NCI-H524 (cell line): ENCODE data around the gene YPEL1.

ENCODE experiments used
- DNase-seq, 2 experiments: peaks; one replicate each; lab custom pipeline; 2025; lab: John Stamatoyannopoulos, UW

YPEL1 gene

DNA sequence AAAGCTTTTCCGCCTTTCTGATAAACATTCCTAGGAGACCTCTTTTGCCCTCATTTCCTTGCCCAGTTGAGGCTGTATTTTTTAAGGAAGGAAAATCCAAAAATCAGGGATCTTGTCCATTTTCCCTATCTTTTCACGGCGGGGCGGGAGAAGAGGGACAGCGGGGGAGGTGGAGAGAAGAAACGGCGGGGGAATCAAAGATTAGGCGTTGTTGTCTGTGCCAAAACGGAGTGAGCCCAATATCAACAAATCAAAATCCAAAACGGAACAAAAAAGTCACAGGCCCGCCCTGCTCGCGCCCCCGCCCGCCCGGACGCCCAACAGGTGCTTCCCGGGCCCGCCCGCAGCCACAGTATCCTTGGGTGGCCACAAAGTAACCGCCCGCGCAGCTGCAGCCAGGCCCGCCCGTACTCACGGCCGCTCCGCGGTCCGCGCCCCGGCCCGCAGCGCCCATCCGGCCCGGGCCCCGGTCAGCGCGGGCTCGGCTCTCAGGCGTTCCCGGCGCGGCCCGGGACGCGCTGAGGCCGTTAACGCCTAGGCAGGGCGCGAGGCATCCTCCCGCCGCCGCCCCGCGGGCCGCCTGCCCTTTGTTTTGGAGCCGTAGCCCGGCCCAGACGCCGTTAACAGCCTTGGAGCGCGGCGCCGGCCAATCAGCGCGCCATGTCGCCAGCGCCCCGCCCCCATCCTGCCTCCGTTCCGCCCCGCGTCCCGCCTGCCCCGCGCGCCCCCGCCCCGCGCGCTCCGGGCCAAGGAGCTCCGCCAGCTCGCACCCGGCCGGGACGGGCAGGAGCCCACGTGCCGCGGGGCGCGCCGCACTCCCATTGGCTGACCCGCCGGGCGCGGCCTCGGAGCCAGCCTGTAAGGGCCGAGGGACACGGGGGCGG, at the start of gene YPEL1:
Gene YPEL1, minus strand, starts transcription at position 595 of the 884 bp plus-strand sequence. CDS start 25,050 bp downstream, outside the sequence.
- DNase-seq: peak; percentile 85 to 93

GRCh38 chr22:21780259-21780658, 44.7 kb upstream of the YPEL1 start:
- no peak for DNase-seq

DNA sequence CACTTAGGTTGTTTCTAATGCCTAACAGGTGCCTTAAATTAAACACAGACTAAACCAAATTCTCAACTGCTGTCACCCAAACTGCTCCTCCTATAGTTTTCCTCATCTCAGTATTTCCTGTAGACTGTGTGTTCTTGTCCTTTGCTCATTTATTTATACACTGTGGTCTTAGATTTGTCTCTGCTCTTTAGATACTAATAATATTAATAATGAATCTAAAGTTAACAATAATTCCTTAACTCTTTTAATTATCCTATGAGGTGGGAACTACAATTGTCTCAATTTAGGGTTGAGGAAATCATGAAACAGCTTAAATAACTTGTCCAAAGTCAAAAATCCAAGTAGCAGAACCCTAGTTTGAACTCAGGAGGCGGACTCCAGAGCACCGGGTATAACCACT, 43.9 kb upstream of the YPEL1 start:
- no peak for DNase-seq

- DNase-seq: no peak
These were observed 43.2 kb upstream of the YPEL1 start for GRCh38 chr22:21778705-21779363.

DNA sequence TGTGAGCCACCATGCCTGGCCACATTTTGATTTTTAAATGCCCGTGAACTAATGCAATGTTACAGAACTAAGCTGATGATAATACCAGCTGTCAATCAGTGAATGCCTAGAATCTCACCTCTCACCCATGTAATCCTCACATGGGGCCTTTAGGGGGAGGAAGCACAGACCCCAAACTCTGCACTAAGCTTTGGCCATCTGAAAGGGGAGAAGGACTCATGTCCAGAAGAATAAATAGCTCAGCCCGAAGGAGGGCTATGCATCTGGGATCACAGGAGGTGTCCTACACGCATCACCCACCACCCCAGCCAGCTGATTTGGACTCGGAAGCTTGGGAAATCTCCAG, 36.0 kb upstream of the YPEL1 start:
- no peak for DNase-seq

GRCh38 chr22:21768435-21768834, 32.8 kb upstream of the YPEL1 start:
- DNase-seq: no peak

DNA sequence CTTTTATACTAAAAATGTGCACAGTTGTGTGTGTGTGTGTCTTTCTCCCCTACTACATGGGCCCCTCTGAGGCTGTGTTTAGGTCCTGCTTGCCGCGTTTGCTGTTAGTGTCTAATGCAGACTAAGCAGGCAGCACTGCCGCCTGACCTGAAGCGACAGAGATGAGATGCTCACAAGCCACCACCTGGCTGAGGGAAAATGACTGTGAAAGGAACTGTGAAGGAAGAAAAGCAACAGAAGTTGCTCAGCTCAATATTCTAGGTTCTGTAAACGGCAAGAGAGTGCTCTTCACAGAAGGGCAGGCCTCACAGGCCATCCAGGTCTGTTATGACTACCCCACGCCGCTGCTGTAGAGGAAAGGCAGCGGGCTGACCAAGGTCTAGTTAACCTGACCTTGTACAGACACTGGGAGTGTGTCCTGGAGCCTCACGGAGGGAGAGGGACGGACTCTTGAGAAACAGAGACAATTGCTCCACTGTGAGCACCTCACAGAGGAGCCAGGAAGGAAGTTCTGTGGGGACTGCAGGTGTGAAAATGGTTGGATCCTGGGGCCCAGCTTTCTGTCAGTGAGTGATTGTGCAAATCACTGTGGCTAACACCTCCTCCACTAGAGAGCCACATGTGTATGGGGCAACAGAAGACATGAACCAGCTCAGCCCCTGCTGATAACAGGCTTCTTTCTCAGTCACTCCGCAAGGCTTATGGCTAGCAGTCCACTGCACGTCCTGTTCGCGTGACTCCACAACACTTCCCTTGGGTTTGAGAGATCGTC, 31.3 kb upstream of the YPEL1 start:
- DNase-seq: no peak

DNA sequence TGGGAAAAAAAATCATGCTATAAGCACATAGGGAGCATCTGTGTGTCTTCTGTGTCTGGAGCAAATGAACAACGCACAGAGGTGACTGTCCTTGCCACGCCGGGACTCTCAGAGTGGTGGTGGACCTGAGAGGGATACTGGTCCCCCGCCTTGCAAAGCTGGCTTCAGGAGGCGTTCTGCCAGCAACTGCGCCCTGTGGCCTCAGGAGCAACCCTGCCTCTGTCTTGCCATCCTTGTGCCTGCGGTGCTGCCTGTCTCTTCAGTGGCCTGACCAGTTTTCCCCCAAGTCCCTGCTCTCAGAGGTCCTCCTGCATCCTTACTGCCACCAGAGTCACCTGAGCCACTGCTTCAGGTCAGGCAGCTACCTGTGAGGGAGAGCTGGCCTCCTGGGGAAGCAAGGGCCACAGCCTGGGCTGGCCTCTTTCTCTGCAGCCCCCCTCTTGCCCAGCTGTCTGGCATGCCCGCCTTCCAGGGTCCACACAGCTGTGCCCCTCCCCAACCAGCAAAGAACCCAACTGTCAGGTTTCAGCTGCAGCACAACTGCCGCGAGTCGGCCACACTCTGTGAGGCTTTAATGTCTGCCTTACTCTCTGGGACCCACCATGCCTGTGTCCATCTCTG, 30.4 kb upstream of the YPEL1 start:
- DNase-seq: no peak

DNA sequence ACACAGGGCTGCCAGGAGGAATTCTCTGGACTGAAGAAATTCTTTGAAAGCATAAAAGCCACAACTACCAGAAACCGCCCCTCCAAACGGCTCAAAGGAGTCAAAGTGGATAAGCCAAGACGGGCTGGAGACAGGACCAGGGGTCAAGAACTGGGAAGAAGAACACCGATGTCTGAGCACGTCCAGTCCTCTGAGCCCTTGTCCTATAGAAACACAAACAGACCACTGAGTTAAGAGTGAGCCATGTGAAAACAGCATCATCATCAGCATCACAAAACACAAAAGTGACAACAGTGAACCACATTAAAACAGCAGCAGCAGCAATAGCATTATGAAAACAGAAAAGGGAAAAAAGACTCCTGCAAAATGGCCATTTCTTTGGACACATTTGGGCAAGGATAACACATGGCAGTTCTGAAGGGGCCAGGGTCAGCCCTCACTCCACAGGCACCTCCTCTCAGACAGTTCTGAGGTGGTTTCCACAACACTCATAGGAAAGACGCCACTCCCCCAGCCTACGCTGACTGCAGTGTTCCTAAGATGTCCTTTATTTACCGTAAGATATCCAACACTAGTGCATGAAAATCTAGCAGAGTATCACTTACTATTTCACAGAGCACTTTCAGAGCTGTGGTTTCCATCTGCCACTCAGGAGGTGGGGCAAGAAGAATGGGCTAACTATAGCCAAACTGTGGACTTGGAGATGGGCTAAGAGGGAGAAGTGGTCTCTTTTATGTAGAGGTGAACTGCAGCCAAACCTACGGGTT, 28.6 kb upstream of the YPEL1 start:
- no peak for DNase-seq

GRCh38 chr22:21762712-21763581, 27.4 kb upstream of the YPEL1 start:
- DNase-seq: no peak

DNA sequence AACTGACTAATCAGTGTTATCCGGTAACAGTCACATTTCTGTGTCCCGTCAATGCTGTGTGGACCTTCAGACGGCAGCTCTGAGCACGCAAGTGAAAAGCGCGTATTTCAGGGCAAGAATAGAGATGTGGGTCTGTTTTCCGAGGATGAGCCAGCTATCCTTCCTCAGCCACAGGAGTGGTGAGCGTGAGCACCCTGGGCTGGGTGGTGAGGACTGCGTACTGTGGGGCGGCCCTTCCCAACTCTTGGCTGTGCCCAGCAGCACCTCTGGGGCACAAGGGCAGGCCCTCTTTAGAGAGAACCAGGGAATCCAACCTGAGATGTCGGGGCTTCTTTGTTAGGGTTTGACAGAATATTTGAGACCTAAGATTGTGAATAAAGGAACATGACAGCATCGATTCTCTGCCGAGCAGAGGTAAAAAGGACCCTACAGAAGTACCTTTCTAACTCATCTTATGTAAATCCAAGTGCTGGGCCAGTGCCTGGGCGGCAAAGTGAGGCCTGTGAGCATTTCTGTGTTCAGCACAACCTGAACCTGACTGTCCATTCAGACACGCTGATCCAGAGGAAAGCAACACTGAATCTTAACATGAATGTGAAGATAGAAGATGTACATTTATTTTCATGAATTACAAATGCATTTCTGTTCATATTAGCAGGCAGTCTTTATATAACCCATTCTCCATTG, 26.5 kb upstream of the YPEL1 start:
- no peak for DNase-seq

DNA sequence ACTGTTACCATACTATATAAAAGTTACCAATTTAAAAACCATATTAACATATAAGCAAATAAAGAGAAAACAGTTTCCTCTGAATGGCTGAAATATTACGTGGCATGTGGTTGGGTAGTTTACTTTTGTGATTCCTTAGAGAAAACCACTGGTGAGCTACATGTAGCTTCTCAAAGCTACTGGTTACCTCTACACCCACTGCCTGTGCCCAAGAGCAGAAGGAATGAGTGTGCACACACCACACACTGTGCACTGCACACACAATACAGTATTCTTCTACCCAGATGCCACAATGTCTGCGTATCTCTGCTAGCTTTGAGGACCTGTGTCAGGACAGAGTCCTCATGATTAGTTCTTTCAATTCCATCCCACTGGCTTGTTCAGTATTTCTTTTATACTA, 25.5 kb upstream of the YPEL1 start:
- no peak for DNase-seq

- no peak for DNase-seq
These were observed 25.0 kb upstream of the YPEL1 start for GRCh38 chr22:21760640-21761039.

DNA sequence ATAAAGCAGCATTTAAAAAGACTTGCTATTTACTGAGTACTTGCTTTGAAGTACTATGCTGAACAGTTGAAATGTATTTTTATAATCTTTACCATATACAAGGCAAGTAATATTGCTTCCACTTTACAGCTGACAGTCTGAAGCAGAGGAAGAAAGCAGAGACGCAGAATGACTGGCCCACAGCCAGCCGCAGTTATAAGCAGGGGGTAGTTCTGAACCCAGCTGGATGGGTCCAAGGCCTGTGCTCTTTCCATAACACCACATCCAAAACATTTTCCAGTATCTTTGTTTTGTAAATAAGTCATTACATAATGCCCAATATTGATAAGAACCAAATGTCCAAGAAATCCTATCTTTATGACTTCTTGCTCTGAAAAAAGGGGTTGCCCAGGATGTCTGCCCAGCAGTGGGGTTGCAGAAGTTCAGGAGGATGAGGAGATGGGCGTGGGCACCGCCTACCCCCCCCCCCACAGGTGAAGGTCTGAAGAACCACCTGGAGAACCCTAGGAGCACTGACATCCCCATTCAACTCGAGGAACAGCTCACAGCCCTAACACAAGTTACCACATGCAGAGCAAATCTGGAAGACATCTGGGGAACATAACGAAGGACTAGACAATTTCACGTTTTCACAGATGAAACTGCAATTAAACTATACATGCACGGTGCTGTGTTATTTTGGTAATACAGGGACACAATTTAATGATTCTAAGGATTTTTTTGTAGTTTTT, 24.2 kb upstream of the YPEL1 start:
- no peak for DNase-seq

GRCh38 chr22:21759093-21759492, 23.5 kb upstream of the YPEL1 start:
- DNase-seq: no peak

GRCh38 chr22:21758091-21758864, 22.7 kb upstream of the YPEL1 start:
- DNase-seq: no peak

DNA sequence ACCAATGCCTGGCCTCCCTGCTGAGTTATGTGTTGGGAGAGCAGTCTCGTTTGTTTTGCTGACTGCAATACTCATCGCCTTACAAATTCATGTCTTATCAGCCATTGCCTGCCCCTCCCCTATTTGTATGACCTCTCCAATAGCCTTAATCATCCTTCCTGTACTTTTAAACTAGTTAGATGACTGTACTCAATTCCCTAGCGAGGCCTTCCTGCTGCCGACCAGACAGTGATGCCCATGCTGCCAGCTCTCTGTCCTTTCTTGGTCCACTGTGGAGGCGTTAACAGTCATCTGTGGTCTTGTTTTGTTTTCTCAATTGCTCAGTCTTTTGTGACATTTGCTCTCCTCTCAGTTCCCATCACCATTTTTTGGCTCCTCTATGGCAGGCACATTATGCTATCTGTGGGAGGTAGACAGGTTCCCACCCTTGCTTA, 20.3 kb upstream of the YPEL1 start:
- DNase-seq: no peak

DNA sequence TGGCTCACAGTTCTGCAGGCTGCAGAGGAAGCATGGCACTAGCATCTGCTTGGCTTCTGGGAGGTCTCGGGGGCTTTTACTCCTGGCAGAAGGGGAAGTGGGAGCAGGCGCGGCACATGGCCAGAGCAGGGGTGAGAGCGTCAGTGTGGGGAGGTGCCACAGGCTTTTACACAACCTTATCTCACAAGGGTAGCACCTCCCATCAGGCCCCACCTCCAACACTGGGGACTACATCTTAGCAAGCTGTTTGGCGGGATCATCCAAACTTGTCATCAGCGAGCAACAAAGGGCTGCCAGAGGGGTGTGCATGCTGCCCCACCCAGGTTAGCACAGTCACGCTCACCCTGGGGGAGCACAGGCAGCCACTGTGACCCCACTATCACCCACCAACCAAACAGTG, 18.9 kb upstream of the YPEL1 start:
- peak in 1 of 2 experiments; percentile 21 for DNase-seq
